ENCODE data around the gene GATAD2A. TPM values are rescaled to one million over a fixed set of nuclear protein-coding genes. Genes with fewer than 3 reads are reported as not detected.

Gene GATAD2A
- total and polyA plus RNA-seq, 2 donors (not counting 1 experiment from before 2014, with no cell fraction given): 31.7 to 63.5 TPM

GRCh38 chr19:19537075-19538048 is 131.9 kb downstream of the GATAD2A start:
- no peak overlapping the region for H3K4me3 ChIP-seq (replicated peaks in 1 of 4; ENCODE audit: control extremely low read depth in 1 of 4, insufficient read depth in 1 of 4, low read depth in 3 of 4, low read length in 4 of 4)

GRCh38 chr19:19538061-19538784 is 132.7 kb downstream of the GATAD2A start, which contains the start of gene CILP2:
Gene CILP2 (plus strand): TSS chr19:19538265. CDS start chr19:19538350, 85 bp downstream.
- Histone ChIP-seq H3K79me2 (ENCODE audit: control insufficient read depth, insufficient read depth, low read length) (no peaks in the 10 kb centered on the region), H3K4me1 (ENCODE audit: control insufficient read depth, extremely low read depth, insufficient read depth, low read length) (no peaks in the 10 kb centered on the region), H3K27me3 (ENCODE audit: control insufficient read depth, insufficient read depth, low read length) (peaks cover 3% of the 10 kb centered on the region), H3K4me3 (replicated peaks in 1 of 4; ENCODE audit: control extremely low read depth in 1 of 4, insufficient read depth in 1 of 4, low read depth in 3 of 4, low read length in 4 of 4) (peak within 1 kb of the TSS in 3 of 4 experiments; percentile 18 to 43 (median 31)), H4K20me1 (ENCODE audit: control insufficient read depth, extremely low read depth, insufficient read depth, low read length) (no peaks in the 10 kb centered on the region), H2AFZ (ENCODE audit: low read length) (no peak within 1 kb of the TSS), H3K4me2 (ENCODE audit: extremely low read depth, insufficient read depth, low read length) (peak within 1 kb of the TSS; percentile 48), H3K9me3 (ENCODE audit: control insufficient read depth, insufficient read depth, low read depth, low read length) (no peaks in the 10 kb centered on the region), H3K9ac (ENCODE audit: insufficient read depth, low read length) (no peak within 1 kb of the TSS), H3K27ac (ENCODE audit: insufficient read depth, low read length) (no peak within 1 kb of the TSS), H3K36me3 (ENCODE audit: control insufficient read depth, insufficient read depth, low read length) (no peaks in the 10 kb centered on the region)
- no peak for DNase-seq (ENCODE audit: low read depth in 2 of 2)
- TF ChIP-seq CTCF (conservative IDR thresholded peaks at IDR 0.05 in 1 of 2, IDR thresholded peaks at IDR 0.05 in 1 of 2; ENCODE audit: low read depth in 1 of 2, low read length in 2 of 2) (no peak), EZH2 (IDR thresholded peaks at IDR 0.05; ENCODE audit: low read length, missing control alignments) (no peak)

More at GRCh38 chr19:19537075-19538048, 131.9 kb downstream of the GATAD2A start:
- H3K79me2 ChIP-seq (ENCODE audit: control insufficient read depth, insufficient read depth, low read length): no peaks in the 10 kb centered on the region
- no peaks in the 10 kb centered on the region for H4K20me1 ChIP-seq (ENCODE audit: control insufficient read depth, extremely low read depth, insufficient read depth, low read length)
- H3K9me3 ChIP-seq (ENCODE audit: control insufficient read depth, insufficient read depth, low read depth, low read length): no peaks in the 10 kb centered on the region
- no peak overlapping the region for H3K27ac ChIP-seq (ENCODE audit: insufficient read depth, low read length)
- TF ChIP-seq EZH2 (IDR thresholded peaks at IDR 0.05; ENCODE audit: low read length, missing control alignments) (no peak), CTCF (conservative IDR thresholded peaks at IDR 0.05 in 1 of 2, IDR thresholded peaks at IDR 0.05 in 1 of 2; ENCODE audit: low read depth in 1 of 2, low read length in 2 of 2) (no peak)
- no peak overlapping the region for H2AFZ ChIP-seq (ENCODE audit: low read length)
- H3K4me1 ChIP-seq (ENCODE audit: control insufficient read depth, extremely low read depth, insufficient read depth, low read length): no peaks in the 10 kb centered on the region
- H3K27me3 ChIP-seq (ENCODE audit: control insufficient read depth, insufficient read depth, low read length): peaks cover 3% of the 10 kb centered on the region
- peak overlapping the region; percentile 48 for H3K4me2 ChIP-seq (ENCODE audit: extremely low read depth, insufficient read depth, low read length)
- DNase-seq (ENCODE audit: low read depth in 2 of 2): peak in 1 of 2 donors; percentile 35
- H3K36me3 ChIP-seq (ENCODE audit: control insufficient read depth, insufficient read depth, low read length): no peaks in the 10 kb centered on the region
- no peak overlapping the region for H3K9ac ChIP-seq (ENCODE audit: insufficient read depth, low read length)

GRCh38 chr19:19538785-19539166 is 133.3 kb downstream of the GATAD2A start:
- Histone ChIP-seq H3K36me3 (ENCODE audit: control insufficient read depth, insufficient read depth, low read length) (no peaks in the 10 kb centered on the region), H3K9ac (ENCODE audit: insufficient read depth, low read length) (no peak overlapping the region), H3K9me3 (ENCODE audit: control insufficient read depth, insufficient read depth, low read depth, low read length) (no peaks in the 10 kb centered on the region), H3K4me1 (ENCODE audit: control insufficient read depth, extremely low read depth, insufficient read depth, low read length) (no peaks in the 10 kb centered on the region), H3K4me2 (ENCODE audit: extremely low read depth, insufficient read depth, low read length) (peak overlapping the region; percentile 48), H3K27me3 (ENCODE audit: control insufficient read depth, insufficient read depth, low read length) (peaks cover 3% of the 10 kb centered on the region), H4K20me1 (ENCODE audit: control insufficient read depth, extremely low read depth, insufficient read depth, low read length) (no peaks in the 10 kb centered on the region), H3K4me3 (replicated peaks in 1 of 4; ENCODE audit: control extremely low read depth in 1 of 4, insufficient read depth in 1 of 4, low read depth in 3 of 4, low read length in 4 of 4) (peak overlapping the region in 1 of 4 experiments; percentile 43), H3K79me2 (ENCODE audit: control insufficient read depth, insufficient read depth, low read length) (no peaks in the 10 kb centered on the region), H2AFZ (ENCODE audit: low read length) (no peak overlapping the region), H3K27ac (ENCODE audit: insufficient read depth, low read length) (no peak overlapping the region)
- TF ChIP-seq CTCF (conservative IDR thresholded peaks at IDR 0.05 in 1 of 2, IDR thresholded peaks at IDR 0.05 in 1 of 2; ENCODE audit: low read depth in 1 of 2, low read length in 2 of 2) (no peak), EZH2 (IDR thresholded peaks at IDR 0.05; ENCODE audit: low read length, missing control alignments) (no peak)
- DNase-seq (ENCODE audit: low read depth in 2 of 2): no peak

Measured in fibroblast of lung (primary cell).